ENCODE results near the gene EPB41L4A. TPM values are rescaled to one million over a fixed set of nuclear protein-coding genes. Genes with fewer than 3 reads are reported as not detected.

EPB41L4A gene
- total and polyA plus RNA-seq, 2 donors from 2014 or later = 10.2 to 39.0 TPM

DNA sequence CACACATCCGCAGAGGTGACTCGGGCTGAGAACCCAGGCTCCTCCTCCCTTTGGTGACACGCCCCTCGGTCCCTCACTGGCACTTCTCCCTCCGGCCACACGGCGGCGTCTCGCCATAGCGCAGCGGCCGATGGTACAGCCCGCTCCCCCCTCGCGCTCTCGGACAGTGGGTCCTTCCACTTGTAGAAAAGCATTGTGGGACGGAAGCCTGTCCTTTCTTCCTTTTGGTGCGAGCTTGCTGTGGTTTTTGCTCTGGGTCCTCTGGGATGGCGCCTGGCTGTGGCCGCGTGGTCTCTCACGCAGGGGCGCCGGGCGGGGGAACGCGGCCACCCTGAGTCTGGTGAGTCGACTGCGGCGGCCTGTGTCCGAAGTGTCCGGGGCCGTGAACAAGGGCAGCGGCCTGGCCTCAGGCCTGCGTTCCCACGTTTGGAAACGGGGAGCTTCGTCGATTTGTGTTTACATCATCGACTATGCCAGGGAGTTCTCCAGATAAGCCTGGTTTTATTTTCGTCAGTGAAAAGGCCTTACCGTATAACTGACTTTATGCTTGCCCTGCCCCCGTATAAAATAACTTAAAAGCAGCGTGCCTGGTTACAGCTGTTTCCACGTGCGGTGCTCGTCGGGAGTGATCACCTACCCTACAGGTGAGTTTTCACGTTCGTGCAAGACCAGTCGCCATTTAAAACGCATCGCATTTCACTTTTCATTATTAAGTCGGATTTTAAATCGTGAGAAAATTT is 258.3 kb downstream of the EPB41L4A start:
- Histone ChIP-seq H3K9me3 (ENCODE audit: control insufficient read depth in 2 of 3, insufficient read depth in 1 of 3, low read length in 3 of 3) (no peaks in the 10 kb centered on the region), H3K4me1 (ENCODE audit: control insufficient read depth in 2 of 3, insufficient read depth in 2 of 3, low read depth in 1 of 3, low read length in 3 of 3) (peaks cover 0 to 14% (median 6%) of the 10 kb centered on the region in 3 donors), H3K9ac (ENCODE audit: low read length in 3 of 3) (peak overlapping the region; percentile 94 to 97 (median 97)), H3K36me3 (ENCODE audit: control insufficient read depth in 2 of 3, insufficient read depth in 3 of 3, low read length in 3 of 3) (peaks cover 5 to 22% (median 8%) of the 10 kb centered on the region in 3 donors), H3K27me3 (ENCODE audit: control insufficient read depth, insufficient read depth, low read length) (no peaks in the 10 kb centered on the region), H3K4me3 (ENCODE audit: low read length in 3 of 3) (peak overlapping the region; percentile 86 to 99 (median 97)), H3K27ac (ENCODE audit: low read depth in 2 of 2, low read length in 2 of 2) (peak overlapping the region; percentile 87 to 91)
- DNase-seq (peak; percentile 93 to 97 (median 95)), FAIRE-seq (peak; percentile 62)
- TF ChIP-seq, protein P1, sequence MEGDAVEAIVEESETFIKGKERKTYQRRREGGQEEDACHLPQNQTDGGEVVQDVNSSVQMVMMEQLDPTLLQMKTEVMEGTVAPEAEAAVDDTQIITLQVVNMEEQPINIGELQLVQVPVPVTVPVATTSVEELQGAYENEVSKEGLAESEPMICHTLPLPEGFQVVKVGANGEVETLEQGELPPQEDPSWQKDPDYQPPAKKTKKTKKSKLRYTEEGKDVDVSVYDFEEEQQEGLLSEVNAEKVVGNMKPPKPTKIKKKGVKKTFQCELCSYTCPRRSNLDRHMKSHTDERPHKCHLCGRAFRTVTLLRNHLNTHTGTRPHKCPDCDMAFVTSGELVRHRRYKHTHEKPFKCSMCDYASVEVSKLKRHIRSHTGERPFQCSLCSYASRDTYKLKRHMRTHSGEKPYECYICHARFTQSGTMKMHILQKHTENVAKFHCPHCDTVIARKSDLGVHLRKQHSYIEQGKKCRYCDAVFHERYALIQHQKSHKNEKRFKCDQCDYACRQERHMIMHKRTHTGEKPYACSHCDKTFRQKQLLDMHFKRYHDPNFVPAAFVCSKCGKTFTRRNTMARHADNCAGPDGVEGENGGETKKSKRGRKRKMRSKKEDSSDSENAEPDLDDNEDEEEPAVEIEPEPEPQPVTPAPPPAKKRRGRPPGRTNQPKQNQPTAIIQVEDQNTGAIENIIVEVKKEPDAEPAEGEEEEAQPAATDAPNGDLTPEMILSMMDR (IDR thresholded peaks at IDR 0.05; ENCODE audit: borderline replicate concordance, extremely low read depth, insufficient read depth) = peak; percentile 98
- intact Hi-C loops (cut with DNase I) = no loop called here

DNA sequence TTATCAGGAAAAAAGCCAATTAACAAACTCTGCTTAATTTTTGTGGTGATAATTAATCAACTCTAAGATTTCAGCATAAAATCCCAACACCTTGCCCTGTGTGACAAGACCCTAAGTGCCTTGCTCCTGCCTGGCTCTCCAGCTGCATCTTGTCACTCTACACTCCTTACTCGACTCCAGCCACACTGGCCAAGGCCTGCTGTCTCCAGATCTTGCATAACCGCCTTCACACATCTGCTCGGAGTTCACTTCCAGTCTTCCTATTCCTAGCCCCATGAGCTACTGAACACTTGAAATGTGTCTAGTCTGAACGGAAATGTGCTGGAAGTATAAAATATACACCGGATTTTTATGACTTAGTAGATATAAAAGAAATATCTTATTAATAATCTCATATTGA is 259.6 kb downstream of the EPB41L4A start:
- Histone ChIP-seq H3K4me1 (ENCODE audit: control insufficient read depth in 2 of 3, insufficient read depth in 2 of 3, low read depth in 1 of 3, low read length in 3 of 3) (peaks cover 0 to 14% (median 6%) of the 10 kb centered on the region in 3 donors), H3K9ac (ENCODE audit: low read length in 3 of 3) (no peak overlapping the region), H3K27me3 (ENCODE audit: control insufficient read depth, insufficient read depth, low read length) (no peaks in the 10 kb centered on the region), H3K4me3 (ENCODE audit: low read length in 3 of 3) (no peak overlapping the region), H3K36me3 (ENCODE audit: control insufficient read depth in 2 of 3, insufficient read depth in 3 of 3, low read length in 3 of 3) (peaks cover 5 to 15% (median 7%) of the 10 kb centered on the region in 3 donors), H3K9me3 (ENCODE audit: control insufficient read depth in 2 of 3, insufficient read depth in 1 of 3, low read length in 3 of 3) (no peaks in the 10 kb centered on the region), H3K27ac (ENCODE audit: low read depth in 2 of 2, low read length in 2 of 2) (no peak overlapping the region)
- TF ChIP-seq, protein P1 (IDR thresholded peaks at IDR 0.05; ENCODE audit: borderline replicate concordance, extremely low read depth, insufficient read depth) = no peak
- intact Hi-C loops (cut with DNase I) = no loop called here
- FAIRE-seq (no peak), DNase-seq (peak in 1 of 5 donors; percentile 52)

DNA sequence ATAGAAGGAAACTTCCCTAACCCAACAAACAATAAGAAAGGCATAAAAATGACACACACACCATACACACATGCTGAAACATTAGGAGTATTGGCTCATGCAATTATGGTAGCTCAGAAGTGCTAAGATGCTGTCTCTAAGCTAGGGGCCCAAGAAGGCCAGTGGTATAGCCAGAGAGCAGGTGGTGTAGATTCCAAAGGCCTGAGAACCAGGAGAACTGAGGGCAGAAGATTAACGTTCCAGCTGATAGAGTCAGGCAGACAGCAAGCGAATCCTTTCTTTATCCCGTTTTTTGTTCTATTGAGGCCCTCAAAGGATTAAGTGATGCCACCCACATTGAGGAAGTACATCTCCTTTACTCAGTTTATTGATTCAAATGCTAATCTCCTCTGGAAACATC is 262.9 kb downstream of the EPB41L4A start:
- intact Hi-C loops (cut with DNase I) = no loop called here
- TF ChIP-seq, protein P1 (IDR thresholded peaks at IDR 0.05; ENCODE audit: borderline replicate concordance, extremely low read depth, insufficient read depth) = no peak
- H3K4me1 ChIP-seq (ENCODE audit: control insufficient read depth in 2 of 3, insufficient read depth in 2 of 3, low read depth in 1 of 3, low read length in 3 of 3) = peaks cover 0 to 5% (median 0%) of the 10 kb centered on the region in 3 donors
- no peaks in the 10 kb centered on the region for H3K36me3 ChIP-seq (ENCODE audit: control insufficient read depth in 2 of 3, insufficient read depth in 3 of 3, low read length in 3 of 3)
- no peak overlapping the region for H3K27ac ChIP-seq (ENCODE audit: low read depth in 2 of 2, low read length in 2 of 2)
- FAIRE-seq (no peak), DNase-seq (no peak)
- no peak overlapping the region for H3K4me3 ChIP-seq (ENCODE audit: low read length in 3 of 3)
- no peaks in the 10 kb centered on the region for H3K27me3 ChIP-seq (ENCODE audit: control insufficient read depth, insufficient read depth, low read length)
- no peak overlapping the region for H3K9ac ChIP-seq (ENCODE audit: low read length in 3 of 3)
- no peaks in the 10 kb centered on the region for H3K9me3 ChIP-seq (ENCODE audit: control insufficient read depth in 2 of 3, insufficient read depth in 1 of 3, low read length in 3 of 3)
